Nephron progenitor cell (in vitro differentiated cells): ENCODE results near the gene SPTB.

Experiments
- DNase-seq: peaks from one replicate; pipeline ENCODE4 v3.0.0; 2021
- H3K27ac Mint-ChIP-seq: 2 replicates; pipeline ENCODE4 v1.8.0; 2021; ENCODE audit warnings: mild to moderate bottlenecking, moderate library complexity, mixed read lengths
- H3K27me3 Mint-ChIP-seq: 2 replicates; pipeline ENCODE4 v1.8.0; 2021; ENCODE audit warnings: mild to moderate bottlenecking, low read depth, mixed read lengths; ENCODE audit not compliant: poor library complexity
- H3K36me3 Mint-ChIP-seq: 2 replicates; pipeline ENCODE4 v1.8.0; 2021; ENCODE audit warnings: low read depth, mixed read lengths
- H3K4me1 Mint-ChIP-seq: 2 replicates; pipeline ENCODE4 v1.8.0; 2021; ENCODE audit warnings: mixed read lengths
- H3K4me3 Mint-ChIP-seq: 2 replicates; pipeline ENCODE4 v1.8.0; 2021; ENCODE audit warnings: mild to moderate bottlenecking, moderate library complexity, mixed read lengths
- H3K9me3 Mint-ChIP-seq: 2 replicates; pipeline ENCODE4 v1.8.0; 2021; ENCODE audit warnings: mild to moderate bottlenecking, moderate library complexity, mixed read lengths
- TF ChIP-seq, protein P1 (sequence below): fragments of 200-600 bp; sonication (generic); IDR thresholded peaks from 2 replicates; pipeline ENCODE4 v1.5.0; 2021; ENCODE audit warnings: antibody characterized with exemption

SPTB gene

DNA sequence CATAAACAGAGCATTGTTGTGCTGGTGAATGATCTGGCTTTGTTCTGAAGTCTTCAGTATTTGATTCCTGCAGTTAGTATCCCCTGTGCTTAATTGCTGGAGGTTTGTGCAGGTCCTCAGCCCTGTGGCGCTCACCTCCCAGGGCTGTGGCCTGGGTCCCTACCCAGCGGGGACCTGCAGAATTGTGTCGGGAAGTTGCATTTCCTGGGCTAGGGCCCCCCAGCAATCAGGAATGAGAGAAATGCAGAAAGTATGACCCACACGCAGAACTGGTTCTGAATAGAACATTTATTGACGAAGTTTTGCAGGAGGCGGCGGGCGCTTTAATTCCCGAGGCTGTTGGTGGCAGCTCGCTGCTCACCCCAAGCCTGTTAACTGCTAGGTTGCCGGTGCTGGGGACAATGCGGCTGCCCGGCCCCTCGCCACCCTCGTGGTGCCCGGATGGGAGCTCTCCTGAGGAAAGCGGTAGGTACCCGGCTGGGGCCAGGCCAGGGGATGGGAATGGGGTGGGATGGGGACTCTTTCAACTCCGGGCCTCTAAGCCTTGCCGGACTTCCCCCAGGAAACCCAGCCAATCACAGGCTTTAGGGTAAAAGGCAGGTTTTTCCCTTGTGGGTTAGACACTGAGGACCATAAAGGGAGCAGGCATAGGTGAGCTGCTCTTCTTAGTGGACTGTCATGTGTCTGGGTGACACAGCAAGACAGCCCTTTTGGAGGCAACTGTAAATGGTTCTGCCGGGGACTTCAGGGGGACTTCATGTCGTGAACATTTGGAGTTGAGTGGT is 163.9 kb downstream of the SPTB start:
- H3K4me3 Mint-ChIP-seq, result peak overlapping the region; percentile 78
- peaks cover 68% of the 10 kb centered on the region for H3K36me3 Mint-ChIP-seq
- peaks cover 39% of the 10 kb centered on the region for H3K9me3 Mint-ChIP-seq
- TF ChIP-seq, protein P1, sequence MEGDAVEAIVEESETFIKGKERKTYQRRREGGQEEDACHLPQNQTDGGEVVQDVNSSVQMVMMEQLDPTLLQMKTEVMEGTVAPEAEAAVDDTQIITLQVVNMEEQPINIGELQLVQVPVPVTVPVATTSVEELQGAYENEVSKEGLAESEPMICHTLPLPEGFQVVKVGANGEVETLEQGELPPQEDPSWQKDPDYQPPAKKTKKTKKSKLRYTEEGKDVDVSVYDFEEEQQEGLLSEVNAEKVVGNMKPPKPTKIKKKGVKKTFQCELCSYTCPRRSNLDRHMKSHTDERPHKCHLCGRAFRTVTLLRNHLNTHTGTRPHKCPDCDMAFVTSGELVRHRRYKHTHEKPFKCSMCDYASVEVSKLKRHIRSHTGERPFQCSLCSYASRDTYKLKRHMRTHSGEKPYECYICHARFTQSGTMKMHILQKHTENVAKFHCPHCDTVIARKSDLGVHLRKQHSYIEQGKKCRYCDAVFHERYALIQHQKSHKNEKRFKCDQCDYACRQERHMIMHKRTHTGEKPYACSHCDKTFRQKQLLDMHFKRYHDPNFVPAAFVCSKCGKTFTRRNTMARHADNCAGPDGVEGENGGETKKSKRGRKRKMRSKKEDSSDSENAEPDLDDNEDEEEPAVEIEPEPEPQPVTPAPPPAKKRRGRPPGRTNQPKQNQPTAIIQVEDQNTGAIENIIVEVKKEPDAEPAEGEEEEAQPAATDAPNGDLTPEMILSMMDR, result no peak
- peaks cover 3% of the 10 kb centered on the region for H3K27me3 Mint-ChIP-seq
- peaks cover 61% of the 10 kb centered on the region for H3K4me1 Mint-ChIP-seq
- peak; percentile 29 for DNase-seq
- peak overlapping the region; percentile 86 for H3K27ac Mint-ChIP-seq

DNA sequence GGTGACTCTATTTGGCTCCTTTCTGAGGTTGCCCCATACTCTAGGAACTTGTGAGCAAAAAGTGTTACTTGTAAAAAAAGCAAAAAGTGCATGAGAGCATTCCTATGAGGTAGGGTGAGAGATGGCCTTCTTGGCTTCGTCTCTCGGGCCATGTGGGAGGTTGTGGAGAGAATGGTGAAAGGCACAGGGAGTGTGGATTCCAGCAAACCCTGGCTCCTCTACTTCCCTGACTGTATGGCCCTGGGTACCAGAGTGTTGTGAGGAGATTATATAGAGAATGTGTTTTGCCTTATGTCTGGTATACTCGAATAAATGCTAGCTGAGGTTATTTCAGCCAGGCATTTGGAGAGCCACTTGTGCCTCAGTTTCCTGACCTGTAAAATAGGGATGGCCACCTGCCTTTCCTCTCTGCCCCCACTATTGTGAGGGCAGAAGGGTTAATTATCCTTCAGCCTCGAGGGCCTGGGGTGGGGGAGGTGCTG is 164.5 kb downstream of the SPTB start:
- Mint-ChIP-seq H3K9me3 (peaks cover 39% of the 10 kb centered on the region), H3K36me3 (peaks cover 68% of the 10 kb centered on the region), H3K4me1 (peaks cover 57% of the 10 kb centered on the region), H3K27ac (peak overlapping the region; percentile 62), H3K27me3 (peaks cover 3% of the 10 kb centered on the region), H3K4me3 (peak overlapping the region; percentile 78)
- no peak for DNase-seq
- TF ChIP-seq, protein P1, result no peak

DNA sequence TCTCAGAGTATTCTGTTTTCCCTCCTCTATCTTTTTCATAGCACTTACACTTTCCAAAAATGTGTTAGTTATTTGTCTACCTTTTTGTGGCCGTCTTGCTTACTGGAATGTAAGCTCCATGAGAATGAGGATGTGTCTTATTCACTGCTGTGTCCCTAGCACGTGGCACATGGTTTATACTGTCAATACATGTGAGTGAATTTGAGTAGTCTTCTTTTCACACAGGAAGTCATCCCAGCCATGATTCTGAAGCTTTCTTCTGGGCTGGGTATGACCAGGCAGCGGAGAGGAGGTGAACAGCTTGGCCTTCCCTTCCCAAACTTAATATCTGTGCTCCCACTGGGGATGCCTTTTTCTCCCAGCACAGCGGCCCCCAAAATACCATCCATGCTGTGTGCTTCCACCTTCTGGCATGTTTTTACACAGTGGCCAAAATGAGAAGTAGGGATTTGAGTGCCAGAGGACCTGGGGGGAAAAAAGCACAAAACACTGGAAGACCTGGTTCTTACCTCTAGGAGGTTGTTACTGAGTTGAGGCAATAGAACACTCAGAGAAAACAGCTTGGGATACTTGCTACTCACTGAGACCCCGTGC is 165.2 kb downstream of the SPTB start:
- Mint-ChIP-seq H3K36me3 (peaks cover 69% of the 10 kb centered on the region), H3K9me3 (peaks cover 39% of the 10 kb centered on the region), H3K4me1 (peaks cover 57% of the 10 kb centered on the region), H3K27me3 (peaks cover 3% of the 10 kb centered on the region), H3K27ac (no peak overlapping the region), H3K4me3 (no peak overlapping the region)
- TF ChIP-seq, protein P1, result no peak
- DNase-seq, result no peak

DNA sequence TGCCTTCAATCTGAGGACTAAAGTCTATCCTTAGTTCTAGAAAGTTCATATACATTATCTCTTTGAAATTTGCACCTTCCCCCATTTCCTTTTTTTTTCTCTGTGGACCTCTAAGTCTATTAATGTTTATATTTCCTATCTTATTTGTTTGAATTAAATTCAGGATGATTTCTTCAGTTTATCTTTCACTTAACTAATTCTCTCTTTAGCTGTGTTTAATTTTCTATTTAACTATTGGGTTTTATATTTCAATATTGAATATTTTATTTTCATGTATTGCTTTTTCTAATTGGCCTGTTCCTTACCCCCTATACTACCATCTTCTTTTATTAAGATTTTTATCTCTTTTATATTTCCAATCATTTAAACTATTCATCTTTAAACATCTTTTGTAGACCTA is 166.0 kb downstream of the SPTB start:
- Mint-ChIP-seq H3K4me3 (no peak overlapping the region), H3K9me3 (peaks cover 39% of the 10 kb centered on the region), H3K36me3 (peaks cover 72% of the 10 kb centered on the region), H3K4me1 (peaks cover 59% of the 10 kb centered on the region), H3K27me3 (peaks cover 3% of the 10 kb centered on the region), H3K27ac (no peak overlapping the region)
- DNase-seq, result no peak
- TF ChIP-seq, protein P1, result no peak

DNA sequence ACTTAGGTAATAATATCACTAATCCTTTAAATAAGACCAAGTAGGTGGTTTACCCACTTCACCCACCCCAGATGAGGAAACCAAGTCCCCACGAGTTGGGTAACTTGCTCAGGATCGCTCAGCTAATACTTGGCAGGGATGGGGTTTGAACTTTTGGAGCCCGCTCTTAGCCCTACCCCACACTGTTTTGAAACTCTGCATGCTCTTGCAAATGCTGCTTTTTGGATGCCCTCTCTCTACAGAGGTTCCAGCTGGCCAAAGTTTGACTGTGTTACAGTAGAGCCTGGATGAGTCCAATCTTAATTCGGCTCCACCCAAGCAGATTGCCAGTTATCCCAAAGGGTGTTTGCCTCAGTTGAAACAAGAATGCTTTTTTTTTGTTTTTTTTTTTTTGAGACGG is 168.7 kb downstream of the SPTB start:
- H3K36me3 Mint-ChIP-seq, result peaks cover 66% of the 10 kb centered on the region
- DNase-seq, result no peak
- H3K9me3 Mint-ChIP-seq, result peaks cover 39% of the 10 kb centered on the region
- peaks cover 59% of the 10 kb centered on the region for H3K4me1 Mint-ChIP-seq
- H3K4me3 Mint-ChIP-seq, result no peak overlapping the region
- TF ChIP-seq, protein P1, result no peak
- H3K27me3 Mint-ChIP-seq, result no peaks in the 10 kb centered on the region
- H3K27ac Mint-ChIP-seq, result no peak overlapping the region
